ENCODE measurements around the gene GPRC5A. TPM values are rescaled to one million over a fixed set of nuclear protein-coding genes. Genes with fewer than 3 reads are reported as not detected.

The GPRC5A gene
- total RNA-seq, 6 donors from 2014 or later = 194 to 890 (median 653) TPM

- TF ChIP-seq POLR2A (IDR thresholded peaks at IDR 0.05) (no peak), CTCF (IDR thresholded peaks at IDR 0.05) (no peak), POLR2AphosphoS5 (IDR thresholded peaks at IDR 0.05) (no peak), EP300 (IDR thresholded peaks at IDR 0.05) (no peak)
- DNase-seq (no peak), ATAC-seq (ENCODE audit: low FRiP score in 2 of 2) (no peak)
- Histone ChIP-seq H3K4me1 (peaks cover 3 to 29% (median 13%) of the 10 kb centered on the region in 4 donors), H3K27me3 (no peaks in the 10 kb centered on the region), H3K9me3 (no peaks in the 10 kb centered on the region), H3K4me3 (peak overlapping the region in 2 of 4 donors; percentile 3 to 49), H3K27ac (peak overlapping the region in 2 of 4 donors; percentile 11 to 44), H3K36me3 (no peaks in the 10 kb centered on the region)
- 80 to 97% methylated on average over 6 of the region's 6 CpGs for WGBS, 2 donors
Measured at GRCh38 chr12:12897302-12897701, 5.9 kb downstream of the GPRC5A start.

GRCh38 chr12:12898136-12898717 lies 6.9 kb downstream of the GPRC5A start:
- 80 to 85% methylated on average over 9 of the region's 9 CpGs for WGBS, 2 donors
- Histone ChIP-seq H3K36me3 (no peaks in the 10 kb centered on the region), H3K27me3 (no peaks in the 10 kb centered on the region), H3K4me3 (peak overlapping the region in 1 of 4 donors; percentile 49), H3K4me1 (peaks cover 3 to 34% (median 15%) of the 10 kb centered on the region in 4 donors), H3K9me3 (no peaks in the 10 kb centered on the region), H3K27ac (peak overlapping the region in 3 of 4 donors; percentile 11 to 44 (median 27))
- DNase-seq (no peak), ATAC-seq (ENCODE audit: low FRiP score in 2 of 2) (no peak)
- TF ChIP-seq EP300 (IDR thresholded peaks at IDR 0.05) (no peak), CTCF (IDR thresholded peaks at IDR 0.05) (no peak), POLR2A (IDR thresholded peaks at IDR 0.05) (no peak), POLR2AphosphoS5 (IDR thresholded peaks at IDR 0.05) (no peak)

- DNase-seq (no peak), ATAC-seq (ENCODE audit: low FRiP score in 2 of 2) (no peak)
- TF ChIP-seq POLR2A (IDR thresholded peaks at IDR 0.05) = no peak
- no peak for TF ChIP-seq EP300 (IDR thresholded peaks at IDR 0.05)
- no peak for TF ChIP-seq POLR2AphosphoS5 (IDR thresholded peaks at IDR 0.05)
- no peak for TF ChIP-seq CTCF (IDR thresholded peaks at IDR 0.05)
- no peaks in the 10 kb centered on the region for H3K27me3 ChIP-seq
- no peaks in the 10 kb centered on the region for H3K9me3 ChIP-seq
- peak overlapping the region in 1 of 4 donors; percentile 49 for H3K4me3 ChIP-seq
- no peaks in the 10 kb centered on the region for H3K36me3 ChIP-seq
- peak overlapping the region in 2 of 4 donors; percentile 33 to 54 for H3K27ac ChIP-seq
- WGBS, 2 donors = 76 to 90% methylated on average over 8 of the region's 8 CpGs
- H3K4me1 ChIP-seq = peaks cover 3 to 41% (median 19%) of the 10 kb centered on the region in 4 donors
Measured at GRCh38 chr12:12898911-12899511, 7.6 kb downstream of the GPRC5A start.

GRCh38 chr12:12899530-12900380 lies 8.4 kb downstream of the GPRC5A start:
- Histone ChIP-seq H3K4me3 (peak overlapping the region in 1 of 4 donors; percentile 49), H3K27me3 (no peaks in the 10 kb centered on the region), H3K4me1 (peaks cover 3 to 45% (median 19%) of the 10 kb centered on the region in 4 donors), H3K9me3 (no peaks in the 10 kb centered on the region), H3K27ac (peak overlapping the region; percentile 20 to 67 (median 44)), H3K36me3 (no peaks in the 10 kb centered on the region)
- TF ChIP-seq EP300 (IDR thresholded peaks at IDR 0.05) (peak in 1 of 4 donors; percentile 20), POLR2A (IDR thresholded peaks at IDR 0.05) (no peak), CTCF (IDR thresholded peaks at IDR 0.05) (no peak)
- ATAC-seq (ENCODE audit: low FRiP score in 2 of 2) (peak in 1 of 2 donors; percentile 37), DNase-seq (no peak)
- 75 to 79% methylated on average over 10 of the region's 10 CpGs for WGBS, 2 donors

All from upper lobe of left lung (tissue), 6 donors.